RPMI8226 (cell line): Measurements from ENCODE around the gene OTOA.
A peak's percentile ranks its signal among the peaks of the same experiment; 100 is the strongest.
"Not testable (repeated sequence)": the region's sequence is repeated elsewhere in the genome, so short reads cannot be mapped to it uniquely, and the experiment has no call there.

Source experiments
- DNase-seq: peaks from one replicate; pipeline ENCODE4 v3.0.0-alpha.2; 2015

The OTOA gene

DNA sequence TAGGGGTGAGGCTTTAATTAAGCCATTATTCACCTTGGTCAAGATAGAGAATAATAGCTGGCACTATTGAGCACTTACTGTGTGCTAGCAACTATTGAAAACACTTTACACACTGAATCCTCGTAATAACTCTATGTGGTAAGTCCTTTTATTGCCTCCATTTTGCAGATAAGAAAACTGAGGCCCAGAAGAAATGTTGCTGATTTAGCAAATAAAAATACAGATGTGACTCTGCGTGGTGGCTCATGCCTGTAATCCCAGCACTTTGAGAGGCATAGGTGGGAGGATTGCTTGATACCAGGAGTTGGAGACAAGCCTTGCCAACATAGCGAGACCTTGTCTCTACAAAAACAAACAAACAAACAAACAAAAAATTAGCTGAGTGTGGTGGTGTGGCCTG is 19.4 kb downstream of the OTOA start:
- DNase-seq, result no peak

DNA sequence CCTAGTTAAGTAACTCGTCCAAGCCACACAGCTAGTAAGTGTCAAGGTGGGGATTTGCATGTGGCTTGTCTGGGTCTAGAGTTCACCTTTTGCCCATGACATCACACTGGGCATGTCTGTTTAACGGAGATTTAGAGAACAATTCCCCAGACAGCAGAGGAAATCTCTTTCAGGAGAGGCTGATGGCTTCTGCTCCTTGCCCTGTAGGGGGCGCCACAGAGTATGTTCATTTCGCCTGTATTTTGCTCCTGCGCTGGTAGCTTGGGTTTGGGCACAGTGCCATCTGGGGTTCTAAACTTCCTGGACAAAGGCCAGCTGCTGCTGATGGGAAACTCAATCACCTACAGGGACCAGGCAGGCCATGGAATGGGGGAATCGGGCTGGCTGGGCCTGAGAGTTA is 20.4 kb downstream of the OTOA start:
- DNase-seq, result peak; percentile 67

DNA sequence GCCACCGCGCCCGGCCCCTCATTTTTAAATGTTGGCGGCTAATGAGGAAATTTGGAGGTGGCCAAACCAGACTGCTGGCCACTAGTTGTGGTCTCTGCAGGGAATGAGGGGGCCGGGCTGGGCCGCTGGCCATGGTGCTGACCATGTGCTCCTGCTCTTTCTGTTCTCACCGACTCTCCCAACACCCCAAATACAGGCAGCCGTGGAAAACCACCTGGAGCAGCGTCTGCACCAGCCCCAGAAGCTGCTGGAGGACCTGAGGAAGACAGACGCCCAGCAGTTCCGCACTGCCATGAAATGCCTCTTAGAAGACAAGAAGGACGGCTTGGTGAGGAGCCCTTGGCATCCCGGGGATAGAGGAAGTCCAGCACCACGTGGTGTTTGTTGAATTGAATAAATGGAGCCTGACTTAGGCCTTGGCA is 21.3 kb downstream of the OTOA start:
- DNase-seq, result peak; percentile 13

DNA sequence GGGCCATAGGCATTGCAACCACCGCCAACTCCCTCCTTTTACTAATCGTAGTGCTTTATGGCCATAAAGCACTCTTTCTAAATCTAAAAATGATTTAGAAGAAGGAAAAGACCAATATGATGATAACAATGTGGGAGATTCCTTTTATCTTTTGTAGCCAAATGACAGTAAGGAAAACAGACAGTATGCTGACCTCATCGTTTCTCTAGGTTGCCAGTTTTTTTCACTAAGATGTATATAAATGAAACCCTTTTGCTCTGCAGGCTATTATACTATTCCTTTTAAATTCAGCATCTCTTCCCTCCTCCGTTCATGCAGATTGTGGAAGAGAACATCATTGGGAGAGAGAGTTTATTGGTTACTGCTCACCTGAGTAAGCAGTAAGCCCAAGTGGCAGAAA is 25.3 kb downstream of the OTOA start:
- DNase-seq, result no peak

DNA sequence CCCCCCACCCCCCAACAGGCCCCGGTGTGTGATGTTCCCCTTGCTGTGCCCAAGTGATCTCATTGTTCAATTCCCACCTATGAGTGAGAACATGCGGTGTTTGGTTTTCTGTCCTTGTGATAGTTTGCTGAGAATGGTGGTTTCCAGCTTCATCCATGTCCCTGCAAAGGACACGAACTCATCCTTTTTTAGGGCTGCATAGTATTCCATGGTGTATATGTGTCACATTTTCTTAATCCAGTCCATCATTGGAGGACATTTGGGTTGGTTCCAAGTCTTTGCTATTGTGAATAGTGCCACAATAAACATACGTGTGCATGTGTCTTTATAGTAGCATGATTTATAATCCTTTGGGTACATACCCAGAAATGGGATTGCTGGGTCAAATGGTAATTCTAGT is 27.2 kb downstream of the OTOA start:
- not testable (repeated sequence) for DNase-seq

DNA sequence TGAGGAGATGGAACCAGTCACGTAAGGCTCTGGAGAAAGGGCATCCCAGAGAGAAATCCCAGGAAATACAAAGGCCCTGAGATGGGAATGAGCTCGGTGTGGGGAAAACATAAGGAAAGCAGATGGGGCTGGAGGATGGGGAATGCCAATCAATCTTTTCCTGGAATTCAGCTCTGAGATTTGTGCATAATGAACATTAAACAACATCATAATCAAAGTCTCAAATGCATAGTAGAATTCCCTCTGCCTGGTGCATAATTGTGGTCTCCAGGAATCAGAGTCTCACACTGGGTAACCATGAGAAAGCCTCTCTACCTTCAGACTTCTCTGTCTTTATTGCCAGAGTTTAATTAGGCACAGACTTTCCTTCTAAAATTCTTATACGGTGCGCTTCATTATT is 30.8 kb downstream of the OTOA start:
- DNase-seq, result no peak

DNA sequence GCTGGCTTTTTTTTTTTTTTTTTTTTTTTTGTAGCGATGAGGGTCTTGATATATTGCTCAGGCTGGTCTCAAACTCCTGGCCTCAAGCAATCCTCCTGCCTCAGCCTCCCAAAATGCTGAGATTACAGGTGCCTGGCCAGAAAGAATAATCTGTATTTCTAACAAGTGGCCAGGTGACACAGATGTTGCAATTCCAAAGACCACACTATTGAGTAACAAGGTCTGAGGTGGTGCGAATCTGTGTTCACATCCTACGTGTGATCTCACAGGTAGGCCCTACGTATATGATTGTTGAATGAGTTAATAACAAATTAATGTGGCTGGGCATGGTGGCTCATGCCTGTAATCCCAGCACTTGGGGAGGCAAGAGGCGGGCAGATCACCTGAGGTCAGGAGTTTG is 33.3 kb downstream of the OTOA start:
- DNase-seq, result no peak

DNA sequence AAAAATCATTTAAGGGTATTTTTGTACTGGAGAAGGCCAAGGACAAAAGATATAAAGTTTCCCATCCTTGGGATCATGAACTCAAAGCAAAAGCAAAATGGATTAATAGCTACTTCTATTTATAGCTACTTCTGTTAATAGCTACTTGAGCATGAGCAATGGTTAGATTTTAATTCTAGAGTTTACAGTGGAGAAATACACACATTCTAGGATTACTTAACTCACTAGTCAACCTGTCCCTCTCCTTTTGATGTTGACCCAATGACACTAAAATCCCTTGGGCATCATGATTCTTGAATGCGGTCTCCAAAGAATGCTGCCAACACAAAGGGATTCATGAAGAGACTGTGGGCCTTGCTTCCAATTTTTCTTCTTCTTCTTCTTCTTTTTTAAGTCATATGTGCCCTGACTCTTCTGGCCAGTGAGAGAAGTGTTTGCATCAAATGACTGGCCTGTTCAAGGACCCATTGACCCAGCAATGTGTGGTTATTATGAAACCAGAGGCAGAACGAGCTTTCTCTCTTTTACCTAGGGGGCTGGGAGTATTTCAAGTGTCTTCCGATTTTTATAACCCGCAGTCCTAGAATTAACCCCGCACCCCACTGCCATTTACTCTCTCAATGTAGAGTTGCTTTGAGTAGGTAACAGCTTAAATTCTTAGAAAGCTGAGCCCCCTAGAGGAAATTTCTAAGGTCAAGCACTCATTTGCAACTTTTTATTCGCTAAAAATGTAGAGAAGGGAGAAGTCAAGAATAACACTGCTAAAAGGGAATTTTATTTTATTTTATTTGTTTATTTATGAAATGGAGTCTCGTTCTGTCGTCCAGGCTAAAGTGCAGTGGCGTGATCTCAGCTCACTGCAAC is 34.6 kb downstream of the OTOA start:
- DNase-seq, result no peak

DNA sequence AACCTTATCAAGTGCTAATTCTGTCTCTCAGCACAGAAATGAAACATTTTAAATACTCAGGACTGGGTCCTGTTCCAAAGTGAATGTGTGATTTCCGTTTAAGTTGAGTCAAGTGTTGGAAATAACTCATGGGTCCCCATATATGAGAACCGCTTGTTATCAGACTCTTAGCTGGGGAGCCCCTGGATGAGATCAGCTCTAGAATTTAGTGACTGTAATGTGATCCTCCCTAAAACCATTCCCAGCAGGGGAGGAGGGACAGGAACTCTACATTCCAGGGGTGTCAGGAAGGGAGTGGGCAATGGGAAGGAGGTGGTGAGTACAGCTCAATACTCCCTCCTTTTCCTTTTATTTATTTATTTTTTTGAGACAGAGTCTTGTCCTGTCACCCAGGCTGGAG is 37.5 kb downstream of the OTOA start:
- no peak for DNase-seq

DNA sequence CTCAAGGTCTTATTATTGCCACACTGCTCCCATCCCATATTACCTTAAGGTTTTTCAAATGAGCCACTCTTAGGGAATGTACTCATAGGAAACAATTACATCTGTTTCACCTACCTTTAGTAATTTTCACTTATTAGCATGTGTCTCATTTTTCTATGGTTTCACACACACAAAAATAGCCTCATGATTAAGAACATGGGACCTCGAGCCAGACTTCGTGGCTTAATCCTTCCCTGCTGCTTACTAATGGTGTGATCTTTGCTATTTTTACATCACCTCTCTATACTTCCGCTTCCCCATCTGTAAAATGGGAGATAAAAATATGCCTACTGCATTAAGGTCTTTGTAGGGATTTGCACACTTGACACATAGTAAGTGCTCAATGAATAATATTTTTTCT is 38.5 kb downstream of the OTOA start:
- no peak for DNase-seq

DNA sequence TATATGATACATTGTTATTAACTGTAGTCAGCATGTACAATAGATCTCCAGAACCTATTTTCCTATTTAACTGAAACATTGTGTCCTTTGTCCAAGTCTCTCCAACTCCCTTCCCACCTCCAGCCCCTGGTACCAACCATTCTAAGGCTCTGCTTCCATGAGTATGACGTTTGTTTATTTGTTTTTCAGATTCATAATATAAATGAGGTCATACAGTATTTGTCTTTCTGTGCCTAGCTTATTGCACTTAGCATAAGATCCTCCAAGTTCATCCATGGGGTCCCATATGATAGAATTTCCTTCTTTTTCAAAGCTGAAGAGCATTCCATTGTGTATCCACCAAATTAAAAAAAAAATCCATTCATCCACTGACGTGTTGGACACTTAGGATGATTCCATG is 39.4 kb downstream of the OTOA start:
- DNase-seq, result no peak

DNA sequence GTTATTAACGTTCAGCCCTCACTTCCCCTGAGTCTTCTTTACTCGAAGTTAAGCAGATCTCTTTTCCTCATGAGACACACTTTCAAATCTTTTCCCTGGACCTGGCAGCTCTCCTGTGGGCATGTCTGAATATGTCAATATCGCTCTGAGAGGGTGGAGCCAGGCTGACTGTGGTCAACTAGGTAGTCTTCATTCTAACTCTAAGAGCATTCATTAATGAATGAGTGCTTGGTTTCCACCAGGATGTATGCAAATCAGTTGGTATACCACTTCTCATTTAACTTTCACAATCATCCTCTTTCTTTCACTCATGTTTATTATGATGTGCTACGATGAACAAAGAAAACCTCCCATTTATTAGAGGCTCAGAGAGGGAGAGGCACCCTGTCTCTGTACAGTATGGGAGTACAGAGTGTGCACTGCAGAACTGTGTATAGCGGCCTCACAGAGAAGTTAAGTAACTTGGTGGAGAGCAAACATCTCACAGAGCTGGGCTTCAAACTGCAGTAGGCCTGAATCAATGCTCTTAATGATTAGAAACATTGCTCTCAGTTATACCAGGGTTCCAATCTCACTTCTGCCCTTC is 39.9 kb downstream of the OTOA start:
- no peak for DNase-seq

DNA sequence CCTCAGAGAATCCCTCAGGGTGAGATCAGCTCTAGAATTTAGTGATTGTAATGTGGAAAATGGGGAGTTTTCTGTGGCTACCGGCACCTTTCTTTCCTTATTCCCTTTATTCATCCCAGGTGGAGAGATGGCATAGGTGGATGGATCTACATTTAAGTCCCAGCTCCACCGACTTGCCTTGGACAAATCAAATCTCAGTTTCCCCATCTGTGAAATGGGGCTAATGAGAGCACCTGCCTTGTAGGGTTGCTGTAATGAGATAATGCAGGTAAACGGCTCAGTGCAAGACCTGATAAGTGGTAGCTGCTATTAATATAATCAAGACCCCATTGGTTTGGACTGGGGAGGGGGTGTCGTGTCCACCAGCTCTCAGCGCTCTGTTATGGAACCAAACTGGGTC is 40.5 kb downstream of the OTOA start:
- no peak for DNase-seq

DNA sequence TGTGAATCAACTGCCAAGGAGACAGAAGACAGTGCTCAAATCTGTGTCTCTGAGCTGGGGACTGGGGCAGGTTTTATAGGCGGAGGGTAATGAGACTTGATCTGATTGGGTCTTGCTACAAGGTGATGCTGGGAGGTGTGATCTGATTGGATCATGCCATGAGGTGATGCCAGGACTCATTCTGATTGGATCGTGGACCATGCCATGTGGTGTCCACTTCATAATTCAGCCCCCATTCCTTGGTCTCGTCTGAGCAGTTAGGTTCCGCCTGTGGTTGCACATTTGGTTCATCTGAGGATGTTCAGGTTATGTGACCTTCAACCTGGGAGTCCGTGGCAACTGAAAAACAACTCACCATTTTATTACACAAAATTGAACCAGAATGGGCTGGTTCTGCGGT is 41.0 kb downstream of the OTOA start:
- DNase-seq, result no peak

DNA sequence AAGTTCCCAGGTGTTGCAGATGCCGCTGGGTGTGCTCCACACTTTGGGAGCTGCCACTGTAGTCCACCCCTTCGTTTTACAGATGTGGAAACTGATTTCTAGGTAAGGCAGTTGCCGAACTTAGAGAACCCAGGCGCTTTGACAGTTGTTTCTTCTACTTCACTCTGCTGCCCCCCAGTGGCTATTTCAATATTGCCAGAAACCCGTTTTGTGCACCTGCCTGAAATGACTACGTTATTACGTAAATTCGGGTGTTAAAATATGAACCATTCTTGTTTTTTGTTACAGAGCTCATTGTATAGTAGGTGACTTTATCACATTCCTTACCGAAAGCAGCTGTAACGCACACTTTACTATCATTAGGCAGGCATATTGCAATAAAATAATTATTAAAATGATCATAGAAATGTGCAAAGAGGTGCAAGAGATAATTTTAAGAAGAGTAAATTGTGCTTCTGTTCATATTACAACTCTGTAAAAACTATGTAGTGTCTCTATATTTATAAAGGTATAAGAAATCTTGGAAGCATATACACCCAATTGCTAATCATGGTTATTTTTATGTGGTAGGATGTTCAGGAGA is 44.9 kb downstream of the OTOA start:
- DNase-seq, result peak; percentile 86

DNA sequence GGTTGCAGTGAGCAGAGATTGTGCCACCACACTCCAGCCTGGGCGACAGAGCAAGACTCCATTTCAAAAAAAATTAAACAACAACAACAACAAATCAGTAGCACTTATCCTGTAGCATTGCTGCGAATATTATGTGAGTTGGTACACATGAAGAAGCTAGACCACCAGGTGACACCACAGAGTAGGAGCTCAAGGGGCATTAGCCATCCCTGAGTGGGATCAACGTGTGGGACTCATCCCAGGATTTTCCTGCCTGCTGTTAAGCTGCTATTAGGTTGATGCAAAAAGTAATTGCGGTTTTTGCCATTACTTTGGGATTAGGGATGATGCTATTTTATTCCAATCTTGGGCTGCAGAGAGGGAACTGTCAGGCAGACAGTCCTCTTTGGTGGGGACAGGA is 47.2 kb downstream of the OTOA start:
- DNase-seq, result no peak

DNA sequence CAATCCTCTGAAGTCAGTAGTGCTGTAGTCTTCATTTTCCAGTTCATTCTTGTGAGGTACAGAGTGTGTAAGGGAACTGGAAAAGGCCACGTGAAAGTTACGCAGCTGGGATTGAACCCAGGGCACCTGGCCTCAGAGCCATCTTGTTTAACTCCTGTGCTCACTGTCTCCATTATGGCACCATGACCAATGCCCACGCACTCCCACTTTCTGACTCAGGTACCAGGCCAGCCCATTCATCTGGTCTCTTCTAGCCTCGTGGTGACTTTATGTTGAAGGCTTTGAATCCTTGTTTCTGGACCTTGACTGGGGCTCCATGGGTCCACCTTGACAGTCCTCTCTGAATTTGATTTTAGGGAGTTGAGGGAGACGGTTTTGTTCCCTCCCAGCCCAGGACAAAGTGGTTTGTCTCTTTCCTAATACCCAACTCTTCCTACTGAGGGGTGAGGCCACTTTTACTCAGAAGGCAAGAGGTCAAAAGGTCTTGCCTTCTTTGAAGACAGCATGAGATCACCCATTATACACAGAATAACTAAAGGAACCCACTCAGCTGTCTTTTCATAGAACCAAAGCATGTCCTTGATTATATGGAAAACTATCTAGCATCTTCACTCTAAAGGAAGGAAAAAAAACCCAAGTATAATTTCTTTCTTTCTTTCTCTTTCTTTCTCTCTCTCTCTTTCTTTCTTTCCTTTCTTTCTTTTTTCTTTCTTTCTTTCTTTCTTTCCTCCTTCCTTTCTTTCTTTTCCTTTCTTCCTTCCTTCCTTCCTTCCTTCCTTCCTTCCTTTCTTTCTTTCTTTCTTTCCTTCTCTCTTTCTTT is 50.0 kb downstream of the OTOA start:
- DNase-seq, result no peak

DNA sequence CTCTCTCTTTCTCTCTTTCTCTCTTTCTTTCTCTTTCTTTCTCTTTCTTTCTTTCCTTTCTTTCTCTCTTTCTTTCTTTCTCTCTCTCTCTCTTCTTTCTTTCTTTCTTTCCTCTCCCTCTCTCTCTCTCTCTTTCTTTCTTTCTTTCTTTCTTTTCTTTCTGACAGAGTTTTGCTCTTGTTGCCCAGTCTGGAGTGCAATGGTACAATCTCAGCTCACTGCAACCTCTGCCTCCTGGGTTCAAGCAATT is 50.5 kb downstream of the OTOA start:
- not testable (repeated sequence) for DNase-seq

DNA sequence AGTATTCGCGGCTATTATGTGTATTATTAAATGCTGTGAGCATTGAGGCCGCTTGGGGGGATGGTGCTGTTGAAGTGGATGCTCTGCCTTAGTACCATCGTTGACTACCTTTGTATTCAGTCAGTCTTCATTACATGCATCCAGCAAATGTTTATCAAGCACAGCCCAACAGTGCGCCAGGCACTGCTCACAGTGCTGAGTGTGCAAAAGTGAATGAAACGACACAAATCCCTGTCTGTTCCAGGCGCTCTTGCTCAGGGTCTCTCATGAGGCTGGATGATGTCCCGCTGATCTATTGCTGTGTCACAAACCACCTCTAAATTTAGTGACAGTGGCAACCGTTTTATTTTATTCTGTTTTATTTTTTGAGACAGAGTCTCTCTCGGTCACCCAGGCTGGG is 53.8 kb downstream of the OTOA start:
- DNase-seq, result no peak

DNA sequence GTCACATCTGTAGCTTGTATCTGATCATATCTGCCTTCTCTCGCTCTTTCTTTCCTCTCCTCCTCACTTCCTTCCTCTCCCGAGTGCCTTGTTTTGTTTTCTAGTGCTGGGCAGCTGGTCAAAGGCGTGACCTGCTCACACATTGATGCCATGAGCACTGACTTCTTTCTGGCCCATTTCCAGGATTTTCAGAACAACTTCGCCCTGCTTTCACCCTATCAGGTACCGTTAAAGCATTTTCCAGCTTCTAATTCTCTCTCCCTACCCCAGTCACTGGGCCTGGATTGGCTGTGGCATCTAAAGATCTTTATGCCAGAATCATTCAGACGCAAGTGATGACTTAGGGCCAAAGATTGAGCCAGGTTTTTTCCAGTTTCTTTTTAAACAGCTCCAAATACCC is 55.5 kb downstream of the OTOA start:
- DNase-seq, result no peak

DNA sequence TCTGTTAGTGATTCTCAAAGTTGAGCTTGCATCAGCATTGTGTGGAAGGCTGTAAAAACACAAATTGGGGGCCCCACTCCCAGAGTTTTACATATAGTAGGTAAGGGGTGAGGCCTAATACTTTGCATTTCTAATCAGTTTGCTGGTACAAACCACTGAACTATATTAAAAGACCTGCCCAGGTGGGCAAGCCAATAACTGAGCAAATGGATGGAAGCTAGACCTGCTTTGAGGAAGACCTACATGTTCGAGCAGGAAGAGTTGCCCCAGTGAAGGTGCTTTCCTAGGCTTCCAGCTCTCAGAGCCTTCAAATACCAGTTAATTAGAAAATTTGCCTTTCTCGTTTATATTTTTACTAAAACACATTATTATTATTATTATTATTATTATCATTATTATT is 56.8 kb downstream of the OTOA start:
- no peak for DNase-seq

DNA sequence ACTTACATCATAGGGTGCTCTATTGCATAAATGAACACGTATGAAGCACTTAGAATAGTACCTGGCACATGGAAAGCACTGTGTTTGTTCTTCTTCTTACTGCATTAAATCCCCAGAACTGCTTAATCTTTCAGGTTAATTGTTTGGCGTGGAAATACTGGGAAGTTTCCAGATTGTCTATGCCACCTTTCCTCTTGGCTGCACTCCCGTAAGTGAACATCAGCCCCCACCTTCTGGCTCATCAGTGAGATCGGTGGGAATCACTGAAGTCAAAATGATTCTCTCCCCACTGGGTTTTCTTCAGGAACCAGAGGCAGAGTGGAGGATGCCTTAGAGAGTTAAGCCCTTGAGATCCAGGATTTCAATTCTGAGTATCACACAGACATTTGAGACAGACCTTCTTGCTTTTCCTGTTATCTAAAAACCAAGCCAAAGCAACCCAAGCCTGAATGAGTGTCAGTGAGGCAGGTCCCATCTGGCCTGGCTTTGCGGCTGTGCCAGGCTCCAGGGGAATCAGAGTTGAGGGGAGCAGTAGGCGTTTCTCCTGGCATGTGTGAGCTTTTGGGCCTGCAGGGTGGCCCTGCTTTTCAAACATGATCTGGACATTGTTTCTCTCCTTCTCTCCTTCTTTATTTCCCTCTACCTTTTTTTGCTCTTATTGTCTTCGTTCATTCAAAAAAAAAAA is 59.1 kb downstream of the OTOA start:
- DNase-seq, result no peak

DNA sequence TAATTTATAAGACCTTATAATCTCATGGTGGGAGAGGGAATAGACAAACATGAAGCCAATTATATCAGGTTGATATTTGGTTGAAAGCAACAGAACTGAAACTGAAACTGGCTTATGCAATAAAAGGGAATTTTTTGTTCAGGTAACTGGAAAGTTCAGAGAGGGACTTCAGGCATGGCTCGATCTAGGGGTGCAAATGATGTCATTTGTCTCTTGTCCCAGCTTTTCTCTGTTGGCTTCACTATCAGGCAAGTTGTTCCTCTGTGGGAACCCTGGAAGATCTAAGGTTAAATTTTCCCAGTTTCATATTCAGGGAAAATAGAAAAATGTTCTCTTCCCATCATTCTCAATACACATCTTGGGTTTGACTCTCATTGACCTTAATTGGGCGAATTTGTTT is 59.8 kb downstream of the OTOA start:
- no peak for DNase-seq
